Ecto neural progenitor cell (in vitro differentiated cells): Measurements from ENCODE around the gene CD48.

Experiments
- DNase-seq: peaks from one replicate; pipeline ENCODE4 v3.0.0-alpha.2; 2018; ENCODE audit warnings: low spot score

The CD48 gene

DNA sequence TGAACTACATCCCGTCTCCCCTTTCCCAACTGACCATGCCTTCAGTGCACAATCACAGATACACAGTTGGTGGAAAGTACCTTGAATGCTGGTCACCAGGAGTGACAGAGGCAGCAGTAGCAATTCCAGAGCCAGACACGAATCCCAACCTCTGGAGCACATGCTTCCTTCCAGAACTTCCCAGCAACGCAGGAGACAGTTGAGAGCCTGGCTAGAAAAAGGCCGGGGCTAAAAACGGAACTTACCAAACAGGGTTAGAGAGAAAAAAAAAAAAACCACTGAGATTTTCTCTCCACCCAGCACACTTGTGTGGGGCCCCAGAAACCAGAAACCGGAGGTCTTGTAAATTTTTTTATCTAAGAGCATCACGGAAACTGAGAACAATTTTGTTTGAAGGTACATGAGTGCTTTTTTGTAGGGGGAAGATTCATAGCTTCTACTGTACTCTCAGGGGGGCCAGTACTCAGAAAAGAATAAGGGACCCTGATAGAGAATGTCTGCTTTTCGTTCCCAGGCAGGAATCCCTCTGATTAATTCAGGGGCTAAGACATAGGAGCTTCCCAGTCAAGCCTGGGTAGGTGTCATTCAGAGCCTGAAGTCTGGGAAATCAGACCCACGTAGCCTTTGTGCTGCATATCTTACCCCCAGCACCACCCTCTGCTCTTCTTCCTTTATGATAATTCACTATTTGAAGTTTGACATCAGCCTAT lies at the start of gene CD48:
CD48 (minus strand) TSS at position 221 of the 710 bp plus-strand sequence; CDS start at position 162, 59 bp downstream.
- DNase-seq: no peak

- DNase-seq: no peak
Measured at GRCh38 chr1:160761046-160761445, 49.4 kb upstream of the CD48 start.

GRCh38 chr1:160759740-160760139 lies 48.1 kb upstream of the CD48 start:
- DNase-seq: no peak

GRCh38 chr1:160758521-160758920 lies 46.9 kb upstream of the CD48 start:
- DNase-seq: no peak

DNA sequence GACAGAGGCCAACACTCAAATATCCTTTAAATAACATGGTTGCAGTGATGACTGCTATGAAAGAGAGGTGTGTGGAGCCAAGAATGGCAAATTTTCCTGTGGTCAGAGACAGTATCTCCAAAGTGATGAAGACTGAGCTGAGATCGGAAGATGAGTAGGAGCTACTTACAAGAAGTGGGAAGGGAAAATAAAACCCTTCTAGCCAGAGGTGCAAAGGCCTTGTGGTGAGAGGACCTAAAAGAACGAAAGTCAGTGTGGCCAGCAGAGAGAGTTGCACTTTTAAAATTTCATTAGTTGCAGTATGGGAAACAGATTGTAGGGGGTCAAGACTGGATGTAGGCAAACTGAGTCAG lies 45.2 kb upstream of the CD48 start:
- no peak for DNase-seq

- no peak for DNase-seq
Measured at GRCh38 chr1:160755911-160756848, 44.6 kb upstream of the CD48 start.

DNA sequence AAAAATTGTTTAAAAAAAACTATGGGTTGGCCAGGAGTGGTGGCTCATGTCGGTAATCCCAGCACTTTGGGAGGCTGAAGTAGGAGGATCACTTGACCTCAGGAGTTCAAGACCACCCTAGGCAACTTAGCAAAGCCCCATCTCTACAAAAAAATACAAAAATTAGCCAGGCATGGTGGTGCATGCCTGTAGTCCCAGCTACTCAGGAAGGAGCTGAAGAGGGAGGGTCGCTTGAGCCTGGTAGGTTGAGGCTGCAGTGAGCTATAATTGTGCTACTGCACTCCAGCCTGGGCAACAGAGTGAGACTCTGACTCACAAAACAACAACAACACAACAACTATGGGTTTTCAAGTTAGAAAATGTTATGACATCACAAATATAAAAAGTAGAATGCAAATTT lies 43.8 kb upstream of the CD48 start:
- DNase-seq: no peak

DNA sequence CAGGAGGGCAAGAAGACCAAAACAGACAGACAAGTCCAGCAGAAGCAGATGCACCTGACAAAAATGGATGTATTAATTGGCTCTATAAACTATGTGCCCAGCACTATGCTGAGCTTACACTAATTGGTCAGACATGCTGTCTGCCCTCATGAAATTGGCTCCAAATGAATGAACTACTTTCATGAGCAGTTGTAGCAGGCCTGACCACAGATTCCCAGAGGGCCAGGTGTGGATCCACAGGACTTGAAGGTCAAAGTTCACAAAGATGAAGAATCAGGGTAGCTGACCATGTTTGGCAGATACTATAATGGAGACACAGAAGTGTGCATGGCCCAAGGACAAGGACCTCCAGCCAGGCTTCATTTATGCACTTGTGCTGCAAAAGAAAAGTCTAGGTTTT lies 42.0 kb upstream of the CD48 start:
- DNase-seq: no peak

DNA sequence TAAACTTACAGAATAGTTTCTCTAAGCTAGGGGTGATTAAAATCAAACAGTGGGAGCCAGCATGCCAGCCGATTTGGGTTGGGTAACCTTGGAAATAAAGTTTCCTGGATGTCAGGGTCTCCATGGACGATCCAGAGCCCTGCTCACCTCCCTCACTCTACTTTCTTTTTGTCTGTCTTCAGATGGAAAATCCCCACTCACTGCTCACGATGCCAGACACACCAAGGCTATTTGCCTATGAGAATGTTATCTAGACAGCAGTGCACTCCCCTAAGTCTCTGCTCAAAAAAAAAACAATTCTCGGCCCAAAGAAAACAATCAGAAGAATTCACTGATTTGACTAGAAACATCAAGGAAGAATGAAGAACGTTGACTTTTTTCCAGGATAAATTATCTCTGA lies 41.3 kb upstream of the CD48 start:
- no peak for DNase-seq

- DNase-seq: no peak
Measured at GRCh38 chr1:160752406-160752805, 40.8 kb upstream of the CD48 start.

DNA sequence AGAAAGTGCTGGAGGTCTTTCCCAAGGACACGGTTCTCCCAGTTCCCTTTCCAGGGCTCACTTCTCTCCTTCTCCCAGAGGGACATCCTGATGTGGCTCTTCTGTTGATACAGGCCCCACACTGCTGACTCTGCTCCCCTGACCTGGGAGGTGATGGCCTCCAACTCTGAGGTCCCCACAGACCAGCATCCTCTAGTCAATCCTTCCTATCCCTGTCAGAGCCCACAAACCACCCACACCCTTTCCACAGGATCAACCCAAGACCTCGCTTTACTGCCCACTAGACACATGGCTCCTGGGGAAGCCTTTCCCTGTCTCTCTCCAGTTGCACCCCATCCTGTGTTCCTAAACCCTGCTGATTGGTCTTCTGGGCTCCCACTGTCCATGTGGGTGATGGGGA lies 39.0 kb upstream of the CD48 start:
- DNase-seq: no peak

GRCh38 chr1:160748878-160749269 lies 37.3 kb upstream of the CD48 start:
- no peak for DNase-seq

- no peak for DNase-seq
Measured at GRCh38 chr1:160748181-160748877, 36.7 kb upstream of the CD48 start.

- no peak for DNase-seq
Measured at GRCh38 chr1:160747717-160748116, 36.1 kb upstream of the CD48 start.

- no peak for DNase-seq
Measured at GRCh38 chr1:160746836-160747500, 35.3 kb upstream of the CD48 start.

GRCh38 chr1:160745551-160745950 lies 33.9 kb upstream of the CD48 start:
- DNase-seq: no peak

DNA sequence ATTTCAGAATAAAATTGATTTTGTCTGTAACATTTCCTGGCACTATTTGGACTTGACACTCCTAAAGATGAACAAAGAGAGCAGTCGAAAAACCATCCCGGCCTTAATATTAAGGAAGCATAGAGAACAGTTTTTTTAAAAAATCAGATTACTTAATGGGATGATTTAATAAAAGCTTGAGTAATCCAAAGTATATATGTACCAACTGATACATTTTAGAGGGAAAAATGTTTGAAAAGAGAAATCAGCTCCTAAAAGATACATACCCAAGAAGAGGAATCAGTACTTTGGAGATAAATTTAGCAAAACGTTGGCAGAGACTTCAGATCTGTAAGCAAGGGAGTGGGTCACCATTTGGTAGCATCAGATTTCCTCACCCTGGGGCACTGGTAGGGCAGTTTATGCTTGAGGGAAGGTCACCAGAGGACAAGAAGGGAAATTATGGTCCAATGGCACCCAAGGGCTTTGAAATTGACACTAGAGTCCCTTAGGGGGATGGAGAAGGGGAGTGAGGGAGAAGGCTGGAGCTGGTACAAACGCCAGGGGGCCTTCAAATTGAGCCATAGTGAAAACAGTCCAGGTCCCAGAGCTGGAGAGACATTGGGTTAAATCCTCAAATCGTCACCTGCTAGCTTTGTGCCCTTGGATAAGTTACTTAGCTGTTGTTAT lies 33.4 kb upstream of the CD48 start:
- no peak for DNase-seq

DNA sequence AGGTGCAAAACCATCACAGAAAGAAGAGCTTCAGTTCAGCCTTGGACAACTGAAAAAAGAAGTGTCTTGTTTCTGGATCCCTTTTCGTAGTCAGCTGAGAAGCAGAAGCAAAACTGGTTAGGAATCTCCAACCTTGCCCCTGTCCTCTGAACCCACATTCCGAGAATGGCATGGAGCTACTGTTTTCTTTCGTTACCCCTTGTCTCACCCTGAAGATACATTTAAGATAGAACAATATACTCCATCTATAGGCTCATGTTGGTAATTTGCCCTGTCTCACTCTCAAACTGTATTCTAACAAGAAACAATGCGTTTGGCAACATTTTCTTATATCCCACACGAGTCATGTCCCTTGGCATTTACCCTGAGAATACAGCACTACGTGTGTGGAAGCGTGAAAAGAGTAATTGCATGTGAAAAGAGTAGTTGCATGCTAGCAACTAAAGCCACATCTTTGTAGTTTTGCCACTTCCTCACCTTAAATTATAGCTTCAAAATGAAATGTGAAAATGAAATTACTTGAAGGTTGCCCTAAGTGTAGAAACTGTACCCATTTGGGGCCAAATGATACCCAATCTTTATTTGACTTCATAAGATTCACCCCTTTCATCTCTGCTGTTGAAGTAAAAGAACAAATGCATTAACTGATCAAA lies 32.7 kb upstream of the CD48 start:
- DNase-seq: no peak

DNA sequence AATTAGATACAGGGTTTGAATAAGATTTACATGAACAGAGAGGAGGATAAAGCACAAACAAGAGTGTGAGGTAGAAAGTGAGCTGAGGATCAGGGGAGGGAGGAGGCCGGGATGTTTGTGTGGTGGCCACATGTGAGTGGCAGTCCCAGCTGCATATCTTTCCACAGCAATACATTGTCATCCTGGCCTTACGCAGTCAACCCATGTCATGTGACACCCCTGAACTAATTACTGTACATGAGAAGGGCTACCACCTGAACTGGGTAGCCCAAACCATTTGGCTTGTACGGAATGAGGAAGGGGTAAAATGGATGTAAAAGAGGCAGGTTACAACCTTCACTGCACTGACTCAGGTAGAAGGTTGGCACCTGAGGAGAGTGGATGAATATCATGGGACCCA lies 31.6 kb upstream of the CD48 start:
- no peak for DNase-seq

DNA sequence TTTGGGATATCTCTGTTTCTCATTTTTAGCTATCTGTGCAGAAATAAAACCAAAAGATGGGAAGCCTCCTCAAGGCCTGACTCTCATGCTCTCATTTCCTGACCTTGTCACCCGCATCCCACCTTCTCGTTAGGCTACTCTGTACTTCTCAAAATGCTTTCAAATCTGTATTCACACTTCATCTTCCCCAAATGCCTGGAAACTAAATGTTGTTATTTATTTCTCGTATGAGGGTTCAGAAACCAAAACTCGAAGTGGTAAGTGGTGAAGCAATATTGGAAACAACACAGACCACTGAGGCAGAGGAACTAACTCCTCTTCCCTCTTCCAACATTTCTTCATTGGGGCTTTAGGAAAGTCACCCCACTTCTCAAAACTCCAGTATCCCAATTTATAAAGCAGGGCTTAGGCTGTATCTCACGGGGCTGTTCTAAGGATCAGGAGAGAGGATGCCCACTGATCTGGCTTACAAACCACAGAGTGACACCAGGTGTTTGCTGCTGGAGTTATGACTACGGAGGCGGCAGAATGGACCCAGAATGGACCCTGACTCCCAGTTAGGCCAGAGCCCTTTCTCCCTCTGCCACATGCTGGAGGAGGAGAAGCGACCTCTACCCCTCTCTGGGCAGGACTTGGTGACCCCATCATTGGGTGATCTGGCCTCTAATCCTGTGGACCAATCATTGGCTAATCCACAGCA lies 31.0 kb upstream of the CD48 start:
- DNase-seq: no peak
